K562 (cell line): ENCODE data around the gene CTCFL. TPM values are rescaled to one million over a fixed set of nuclear protein-coding genes. Genes with fewer than 3 reads are reported as not detected.

ENCODE experiments used
- ATAC-seq: fragments of 200-7000 bp; cut with Tn5 transposase; 3 replicates; pipeline ENCODE4 v1.9.1; 2020; ENCODE audit warnings: moderate library complexity
- BruUV-seq: library from RNA; stranded (reverse); fragments of 400-500 nt; replicated peaks from 2 replicates; lab custom pipeline; 2021; lab: Mats Ljungman, UMichigan
- CTCF ChIA-PET: fragments of 300-600 bp; formaldehyde crosslinking; extraction: SDS; loops from one replicate; lab custom pipeline; 2021; ENCODE audit warnings: low intra/inter-chr PET ratio; lab: Yijun Ruan, JAX
- POLR2A ChIA-PET: fragments of 300-600, 350-650 bp; sonication (Branson Sonifier 250); formaldehyde crosslinking; extraction: SDS; loops from one replicate; lab custom pipeline; 2021; ENCODE audit warnings: antibody characterized with exemption, inconsistent platforms; lab: Yijun Ruan, JAX
- DNase-seq, 4 experiments: peaks; one replicate each; pipeline versions ENCODE4 v3.0.0 to v3.0.0-alpha.2; 2011 to 2018; ENCODE audit warnings: low spot score in 3 of 4, mixed read lengths in 3 of 4; ENCODE audit errors: extremely low read depth in 1 of 4
- FAIRE-seq: peaks from 2 replicates; lab custom pipeline; 2011; peaks lifted over from hg19 to GRCh38; lab: Jason Lieb, UNC
- H2AFZ ChIP-seq: 2 replicates; pipeline ENCODE4 v1.6.0; 2011; ENCODE audit warnings: low read depth, low read length, control low read depth, inconsistent platforms
- H3K27ac ChIP-seq: fragments of 200-600 bp; 3 replicates; pipeline ENCODE4 v1.8.0; 2011; ENCODE audit warnings: low read depth, mild to moderate bottlenecking, control low read depth, inconsistent platforms, low read length, moderate library complexity, mixed read lengths; ENCODE audit errors: extremely low read depth
- H3K27me3 ChIP-seq, 2 experiments: fragments of 300-600 bp in 1 of 2; 2 replicates in 1 of 2; 3 replicates in 1 of 2; pipeline versions ENCODE4 v1.6.0 to v1.8.0; 2011; ENCODE audit warnings: inconsistent platforms in 2 of 2, low read length in 2 of 2, mild to moderate bottlenecking in 1 of 2, mixed read lengths in 1 of 2, moderate library complexity in 1 of 2; ENCODE audit not compliant: control insufficient read depth in 2 of 2, insufficient read depth in 2 of 2
- H3K36me3 ChIP-seq: fragments of 300-600 bp; 3 replicates; pipeline ENCODE4 v1.8.0; 2011; ENCODE audit warnings: mild to moderate bottlenecking, low read length, inconsistent platforms; ENCODE audit not compliant: control insufficient read depth, insufficient read depth
- H3K4me1 ChIP-seq, 2 experiments: fragments of 200-600 bp in 1 of 2; replicated peaks in 1 of 2; 2 replicates in 1 of 2; 3 replicates in 1 of 2; pipeline versions ENCODE4 v1.5.1 to v1.8.0; 2011; ENCODE audit warnings: inconsistent platforms in 2 of 2, low read length in 2 of 2, mild to moderate bottlenecking in 1 of 2, mixed read lengths in 1 of 2, moderate library complexity in 1 of 2; ENCODE audit not compliant: control insufficient read depth in 2 of 2, insufficient read depth in 2 of 2
- H3K4me2 ChIP-seq: 2 replicates; pipeline ENCODE4 v1.6.1; 2011; ENCODE audit warnings: low read length, control low read depth, inconsistent platforms, mixed read lengths; ENCODE audit not compliant: insufficient read depth
- H3K4me3 ChIP-seq: fragments of 200-600 bp; sonication (generic), shearing (Covaris generic); 2 replicates; pipeline ENCODE4 v1.5.1; 2016; ENCODE audit warnings: control low read depth, inconsistent platforms
- H3K79me2 ChIP-seq: fragments of 200-600 bp; 3 replicates; pipeline ENCODE4 v1.8.0; 2011; ENCODE audit warnings: low read length, inconsistent platforms; ENCODE audit not compliant: control insufficient read depth, insufficient read depth
- H3K9ac ChIP-seq, 2 experiments: 2 replicates each; pipeline versions ENCODE4 v1.6.0 to v1.6.1; 2011; ENCODE audit warnings: low read depth in 2 of 2, low read length in 2 of 2, control low read depth in 1 of 2, inconsistent platforms in 1 of 2, mild to moderate bottlenecking in 1 of 2, mixed read lengths in 1 of 2; ENCODE audit not compliant: insufficient read depth in 1 of 2
- H3K9me1 ChIP-seq: one replicate; pipeline ENCODE4 v1.6.0; 2011; ENCODE audit warnings: inconsistent platforms, mild to moderate bottlenecking, low read length, moderate library complexity; ENCODE audit not compliant: control insufficient read depth, insufficient read depth
- H3K9me3 ChIP-seq: replicated peaks from 2 replicates; pipeline ENCODE4 v1.5.1; 2011; ENCODE audit warnings: low read depth, low read length, inconsistent platforms; ENCODE audit not compliant: control insufficient read depth, insufficient read depth
- H4K20me1 ChIP-seq: replicated peaks from 2 replicates; pipeline ENCODE4 v1.6.1; 2011; ENCODE audit warnings: low read length, inconsistent platforms, mixed read lengths; ENCODE audit not compliant: control insufficient read depth, insufficient read depth
- ARID1B ChIP-seq: fragments of 450-650 bp; IDR thresholded peaks from 2 replicates; pipeline ENCODE4 v1.6.1; 2016; ENCODE audit warnings: antibody characterized with exemption, mild to moderate bottlenecking, inconsistent platforms
- CBFA2T2 ChIP-seq: fragments of 450-650 bp; conservative IDR thresholded peaks from 2 replicates; pipeline ENCODE4 v1.6.1; 2017; ENCODE audit warnings: mild to moderate bottlenecking
- CBFA2T3 ChIP-seq: fragments of 450-650 bp; IDR thresholded peaks from 2 replicates; pipeline ENCODE4 v1.6.1; 2017
- CEBPB ChIP-seq: fragments of 450-650 bp; IDR thresholded peaks from 2 replicates; pipeline ENCODE4 v1.6.1; 2016; ENCODE audit warnings: missing genetic modification characterization, missing compliant biosample characterization
- CEBPG ChIP-seq, 3 experiments: fragments of 200-800 bp in 1 of 3; sonication (Bioruptor generic) in 1 of 3; sonication (generic) in 1 of 3; formaldehyde crosslinking in 1 of 3; IDR thresholded peaks in 2 of 3; conservative IDR thresholded peaks in 1 of 3; 2 replicates each; pipeline versions ENCODE4 v1.6.1 to v1.8.0; 2016 to 2022; ENCODE audit warnings: missing compliant biosample characterization in 2 of 3, missing genetic modification characterization in 2 of 3, mild to moderate bottlenecking in 1 of 3, missing genetic modification reagents in 1 of 3
- CXXC5 ChIP-seq: fragments of 250-450 bp; sonication (Bioruptor Pico); IDR thresholded peaks from 2 replicates; pipeline ENCODE4 v1.8.0; 2022; ENCODE audit warnings: inconsistent platforms, mild to moderate bottlenecking, moderate library complexity
- DPF2 ChIP-seq: fragments of 450-650 bp; IDR thresholded peaks from 2 replicates; pipeline ENCODE4 v1.6.1; 2016
- FOS ChIP-seq: IDR thresholded peaks from 3 replicates; pipeline ENCODE4 v1.6.1; 2011; ENCODE audit not compliant: insufficient read length; ENCODE audit errors: extremely low read depth
- ILK ChIP-seq: fragments of 450-650 bp; IDR thresholded peaks from 2 replicates; pipeline ENCODE4 v1.6.1; 2016; ENCODE audit warnings: missing genetic modification characterization, low read depth, mild to moderate bottlenecking, missing compliant biosample characterization, moderate library complexity, borderline replicate concordance
- L3MBTL2 ChIP-seq: fragments of 450-650 bp; IDR thresholded peaks from 2 replicates; pipeline ENCODE4 v1.6.1; 2016; ENCODE audit warnings: mild to moderate bottlenecking, moderate library complexity
- MCM5 ChIP-seq: fragments of 450-650 bp; IDR thresholded peaks from 2 replicates; pipeline ENCODE4 v1.6.1; 2016; ENCODE audit warnings: low read depth
- MCM7 ChIP-seq, 2 experiments: fragments of 450-650 bp; IDR thresholded peaks; 2 replicates each; pipeline ENCODE4 v1.6.1; 2016 to 2018
- MEIS2 ChIP-seq: fragments of 450-650 bp; IDR thresholded peaks from 2 replicates; pipeline ENCODE4 v1.6.1; 2014; ENCODE audit warnings: mild to moderate bottlenecking; ENCODE audit not compliant: partially characterized antibody
- POLR2H ChIP-seq: IDR thresholded peaks from 2 replicates; pipeline ENCODE4 v1.6.1; 2016; ENCODE audit warnings: missing genetic modification characterization, low read depth, mild to moderate bottlenecking, control low read depth, missing compliant biosample characterization, moderate library complexity
- SMARCA4 ChIP-seq: fragments of 450-650 bp; IDR thresholded peaks from 2 replicates; pipeline ENCODE4 v1.6.1; 2016
- TAL1 ChIP-seq: fragments of 450-650 bp; IDR thresholded peaks from 2 replicates; pipeline ENCODE4 v1.6.1; 2016; ENCODE audit warnings: mild to moderate bottlenecking
- TRIM24 ChIP-seq, 2 experiments: fragments of 450-650 bp; IDR thresholded peaks; 2 replicates each; pipeline ENCODE4 v1.6.1; 2016
- ZNF143 ChIP-seq: sonication (generic); formaldehyde crosslinking; IDR thresholded peaks from 2 replicates; pipeline ENCODE4 v1.9.0; 2022; ENCODE audit warnings: mild to moderate bottlenecking, missing genetic modification reagents
- ZNF263 ChIP-seq: sonication (generic); formaldehyde crosslinking; IDR thresholded peaks from 2 replicates; pipeline ENCODE4 v1.8.0; 2022; ENCODE audit warnings: mild to moderate bottlenecking, missing genetic modification reagents, borderline replicate concordance
- WGBS: fragments of 100-300 bp; shearing (Covaris generic); methylation state at CpG from one replicate; pipeline ENCODE4 v1.1.6; 2016; ENCODE audit warnings: low coverage, mixed read lengths; ENCODE audit not compliant: insufficient coverage; ENCODE audit errors: missing lambda C conversion rate; 5-methylcytosine and 5-hydroxymethylcytosine counted together
- in situ Hi-C: fragments of 300-500 bp; cut with MboI; formaldehyde crosslinking; loops from 4 replicates; pipeline ENCODE4 v1.15.0; 2018; ENCODE audit warnings: inconsistent platforms, mixed read lengths
- intact Hi-C: fragments of 100-400 bp; cut with micrococcal nuclease; formaldehyde crosslinking; loops from 2 replicates; pipeline ENCODE4 v1.14.2; 2022
- polyA plus RNA-seq, 8 experiments: library from polyadenylated mRNA; depleted of rRNA in 4 of 8; stranded (reverse) in 5 of 8; unstranded in 3 of 8; fragments of >200 nt; fragmentation: Nextera tagmentation in 2 of 8; fragmentation: Illumina TruSeq in 1 of 8; extraction: Ambion mirVana in 2 of 8; extraction: Trizol in 1 of 8; gene quantifications; 2 replicates each; pipeline versions ENCODE4 v1.2.1 to v1.2.3, GENCODE V29; 2011 to 2014; ENCODE audit warnings: inconsistent platforms in 1 of 8, missing spikeins in 1 of 8
- total RNA-seq, 7 experiments: library from RNA; depleted of rRNA in 6 of 7; stranded (reverse); fragments of >200 nt in 6 of 7; fragmentation: Illumina TruSeq in 2 of 7; extraction: Trizol in 2 of 7; gene quantifications; 2 replicates each; pipeline versions ENCODE4 v1.2.1 to v1.2.3, GENCODE V29; 2011 to 2021; ENCODE audit warnings: low replicate concordance in 1 of 7

Gene CTCFL
- total and polyA plus RNA-seq, 9 of the 15 experiments (the other 6 are each of a cell fraction or from before 2014, with no cell fraction given): 42.4 to 188 (median 111) TPM

DNA sequence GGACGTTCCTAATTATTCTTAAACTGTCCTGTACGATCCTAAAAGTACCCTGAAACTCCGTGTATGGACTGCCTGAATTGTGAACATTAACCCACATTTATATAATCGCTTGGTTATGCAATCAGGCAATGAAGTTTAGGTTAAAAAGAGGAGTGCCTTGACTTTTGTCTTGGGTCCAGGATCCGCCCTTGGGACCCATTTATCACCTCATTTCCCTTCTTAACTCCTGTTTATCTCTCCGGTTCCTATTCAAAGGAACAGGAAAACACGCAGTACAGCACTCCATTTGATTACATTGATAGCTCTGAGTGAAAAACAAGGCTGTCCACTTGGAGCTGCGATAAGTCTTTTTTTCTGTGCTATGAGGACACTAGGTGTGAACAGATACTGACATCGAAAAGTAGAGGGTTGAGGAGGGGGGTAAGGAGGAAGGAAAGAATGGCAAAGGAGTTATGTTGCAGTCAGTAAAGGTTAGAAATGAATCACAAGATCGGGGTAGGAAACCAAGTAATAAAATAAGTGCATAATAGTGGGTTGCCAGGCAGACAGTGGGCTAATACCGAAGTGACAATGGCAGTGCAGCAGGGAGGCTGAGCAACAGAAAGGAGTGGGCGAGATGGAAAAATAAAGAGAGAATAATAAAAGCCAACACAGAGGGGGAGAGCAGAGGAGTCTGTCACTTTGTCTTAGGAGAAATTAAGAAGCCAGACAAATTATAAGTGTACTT, 20.1 kb upstream of the CTCFL start:
- ChIA-PET CTCF (no interaction called here), POLR2A (interaction anchor here (0.6 to 1.0 kb wide), 3 partner anchors 16 to 700 kb away, joined by 3 to 4 read pairs (median 3); no protein-coding TSS in a partner anchor)
- Histone ChIP-seq H3K4me2 (peak overlapping the region; percentile 33), H3K36me3 (no peaks in the 10 kb centered on the region; the same call in 2 of the 3 replicates), H3K9me1 (no peaks in the 10 kb centered on the region), H3K4me3 (no peak overlapping the region), H3K27ac (no peak overlapping the region), H2AFZ (peak overlapping the region; percentile 34; the same call in 1 of the 2 replicates), H3K9ac (no peak overlapping the region; a peak in 1 of 4 replicates), H3K4me1 (peaks cover 10 to 22% of the 10 kb centered on the region in 2 experiments; a peak in 4 of 5 replicates), H3K79me2 (no peaks in the 10 kb centered on the region), H3K27me3 (no peaks in the 10 kb centered on the region; a peak in 1 of 5 replicates), H4K20me1 (no peaks in the 10 kb centered on the region), H3K9me3 (no peaks in the 10 kb centered on the region)
- peak; percentile 74 for FAIRE-seq
- WGBS: 9% methylated on average over 12 of the region's 12 CpGs
- BruUV-seq: no TSS peak
- DNase-seq: peak in 2 of 4 experiments; percentile 22 to 53
- ATAC-seq: peak; percentile 50
- 0 out of 2 replicates have a peak, but pooled peaks have one; percentile 49 for TF ChIP-seq L3MBTL2
- TF ChIP-seq POLR2H: no peak
- TF ChIP-seq ILK (tag): no peak
- peak; percentile 15 for TF ChIP-seq MEIS2
- no peak for TF ChIP-seq MCM5
- TF ChIP-seq ZNF263 (CRISPR knock-in tag): no peak
- TF ChIP-seq DPF2: 0 out of 2 replicates have a peak, but pooled peaks have one; percentile 30
- peak; percentile 19; the same call in 1 of the 2 replicates for TF ChIP-seq CXXC5 (CRISPR knock-in tag)
- peak; percentile 57 for TF ChIP-seq ARID1B
- 0 out of 2 replicates have a peak, but pooled peaks have one; percentile 37 for TF ChIP-seq CBFA2T2
- no peak for TF ChIP-seq MCM7 (IDR thresholded peaks at IDR 0.05)
- TF ChIP-seq CBFA2T3: peak; percentile 72
- TF ChIP-seq CEBPG (CRISPR knock-in tag; IDR thresholded peaks at IDR 0.05): no peak
- TF ChIP-seq CEBPG (tag; conservative IDR thresholded peaks at IDR 0.05 in 1 of 2, IDR thresholded peaks at IDR 0.05 in 1 of 2): peak; percentile 28 to 44; a peak in 1 of 4 replicates
- TF ChIP-seq TAL1: peak; percentile 24; the same call in 1 of the 2 replicates
- TF ChIP-seq CEBPB (tag): peak; percentile 86
- no peak for TF ChIP-seq FOS
- no peak for TF ChIP-seq ZNF143 (CRISPR knock-in tag)
- 0 out of 2 replicates have a peak, but pooled peaks have one; percentile 42 for TF ChIP-seq SMARCA4
- TF ChIP-seq TRIM24 (IDR thresholded peaks at IDR 0.05): 0 out of 4 replicates have a peak, but pooled peaks of 1 of the 2 experiments have one; percentile 6
- in situ Hi-C loops (no loop called here), intact Hi-C loops (no loop called here)
